ENCODE results near the gene CRAT. TPM values are rescaled to one million over a fixed set of nuclear protein-coding genes. Genes with fewer than 3 reads are reported as not detected.

The CRAT gene
- total and polyA plus RNA-seq, 2 experiments from 2014 or later, result 4.6 to 9.9 TPM

DNA sequence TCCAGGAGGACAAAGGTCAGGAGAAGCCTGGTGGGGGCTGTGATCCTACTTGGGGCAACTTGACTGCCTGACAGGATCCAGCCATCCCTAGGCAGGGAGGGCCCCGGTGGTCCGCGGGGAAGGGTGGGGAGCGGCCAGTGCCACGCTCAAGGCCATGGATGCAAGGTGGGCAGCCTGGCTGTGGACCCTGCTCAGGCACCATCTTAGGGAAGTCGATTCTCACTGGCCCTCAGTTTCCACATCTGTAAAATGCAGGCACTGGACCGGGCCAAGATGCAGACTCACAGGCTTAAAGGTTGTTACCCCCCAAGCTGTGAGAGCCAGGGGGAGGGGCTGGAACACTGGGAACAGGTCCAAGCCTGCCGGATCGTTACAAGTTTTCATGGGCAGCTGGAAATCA is 38.4 kb downstream of the CRAT start:
- Mint-ChIP-seq H3K27me3 (ENCODE audit: insufficient read depth, low read depth, poor library complexity) (peaks cover 9% of the 10 kb centered on the region), H3K9me3 (no peaks in the 10 kb centered on the region; the same call in 2 of the 3 replicates), H3K36me3 (ENCODE audit: low read depth) (peaks cover 14% of the 10 kb centered on the region), H3K27ac (peak overlapping the region; percentile 83), H3K4me3 (peak overlapping the region; percentile 48), H3K4me1 (peaks cover 31% of the 10 kb centered on the region)
- H3K36me3 ChIP-seq (ENCODE audit: insufficient read depth), result no peaks in the 10 kb centered on the region
- peak overlapping the region; percentile 85 for H3K27ac ChIP-seq (ENCODE audit: low read depth)
- no peak for TF ChIP-seq ZNF114 (CRISPR knock-in tag; IDR thresholded peaks at IDR 0.05)
- TF ChIP-seq POLR2AphosphoS5 (IDR thresholded peaks at IDR 0.05; ENCODE audit: low read depth), result 0 out of 2 replicates have a peak, but pooled peaks have one; percentile 6
- TF ChIP-seq EZH2phosphoT487 (IDR thresholded peaks at IDR 0.05; ENCODE audit: unreplicated experiment), result no peak
- TF ChIP-seq, protein P1, sequence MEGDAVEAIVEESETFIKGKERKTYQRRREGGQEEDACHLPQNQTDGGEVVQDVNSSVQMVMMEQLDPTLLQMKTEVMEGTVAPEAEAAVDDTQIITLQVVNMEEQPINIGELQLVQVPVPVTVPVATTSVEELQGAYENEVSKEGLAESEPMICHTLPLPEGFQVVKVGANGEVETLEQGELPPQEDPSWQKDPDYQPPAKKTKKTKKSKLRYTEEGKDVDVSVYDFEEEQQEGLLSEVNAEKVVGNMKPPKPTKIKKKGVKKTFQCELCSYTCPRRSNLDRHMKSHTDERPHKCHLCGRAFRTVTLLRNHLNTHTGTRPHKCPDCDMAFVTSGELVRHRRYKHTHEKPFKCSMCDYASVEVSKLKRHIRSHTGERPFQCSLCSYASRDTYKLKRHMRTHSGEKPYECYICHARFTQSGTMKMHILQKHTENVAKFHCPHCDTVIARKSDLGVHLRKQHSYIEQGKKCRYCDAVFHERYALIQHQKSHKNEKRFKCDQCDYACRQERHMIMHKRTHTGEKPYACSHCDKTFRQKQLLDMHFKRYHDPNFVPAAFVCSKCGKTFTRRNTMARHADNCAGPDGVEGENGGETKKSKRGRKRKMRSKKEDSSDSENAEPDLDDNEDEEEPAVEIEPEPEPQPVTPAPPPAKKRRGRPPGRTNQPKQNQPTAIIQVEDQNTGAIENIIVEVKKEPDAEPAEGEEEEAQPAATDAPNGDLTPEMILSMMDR (conservative IDR thresholded peaks at IDR 0.05; ENCODE audit: low read depth in 2 of 2), result no peak
- no peak for TF ChIP-seq REST (IDR thresholded peaks at IDR 0.05; ENCODE audit: unreplicated experiment)
- no peak for TF ChIP-seq EZH2 (IDR thresholded peaks at IDR 0.05; ENCODE audit: low read depth, unreplicated experiment)
- TF ChIP-seq JUNB (IDR thresholded peaks at IDR 0.05; ENCODE audit: unreplicated experiment), result no peak
- no peak overlapping the region for H2AFZ ChIP-seq
- peaks cover 26% of the 10 kb centered on the region for H3K4me1 ChIP-seq (ENCODE audit: insufficient read depth)
- ATAC-seq (peak; percentile 8), DNase-seq (ENCODE audit: low spot score) (no peak)
- H3K9me2 ChIP-seq (ENCODE audit: insufficient read depth), result no peaks in the 10 kb centered on the region
- H3K4me3 ChIP-seq, result peak overlapping the region; percentile 39; the same call in 1 of the 2 replicates
- 0 out of 2 replicates have a peak, but pooled peaks cover 6% of the 10 kb centered on the region for H3F3A ChIP-seq (replicated peaks; ENCODE audit: low read depth)
- H4K20me1 ChIP-seq (replicated peaks; ENCODE audit: insufficient read depth), result no peaks in the 10 kb centered on the region
- H3K27me3 ChIP-seq (ENCODE audit: insufficient read depth), result no peaks in the 10 kb centered on the region
- H3K4me2 ChIP-seq, result peak overlapping the region; percentile 77
- H3K79me2 ChIP-seq (replicated peaks; ENCODE audit: insufficient read depth), result 0 out of 2 replicates have a peak, but pooled peaks cover 3% of the 10 kb centered on the region

- H3K4me3 Mint-ChIP-seq, result peak overlapping the region; percentile 48
- peak overlapping the region; percentile 85 for H3K27ac ChIP-seq (ENCODE audit: low read depth)
Observed at GRCh38 chr9:129071526-129072126, 39.0 kb downstream of the CRAT start.

More at GRCh38 chr9:129071526-129072126, 39.0 kb downstream of the CRAT start:
- TF ChIP-seq, protein P2, sequence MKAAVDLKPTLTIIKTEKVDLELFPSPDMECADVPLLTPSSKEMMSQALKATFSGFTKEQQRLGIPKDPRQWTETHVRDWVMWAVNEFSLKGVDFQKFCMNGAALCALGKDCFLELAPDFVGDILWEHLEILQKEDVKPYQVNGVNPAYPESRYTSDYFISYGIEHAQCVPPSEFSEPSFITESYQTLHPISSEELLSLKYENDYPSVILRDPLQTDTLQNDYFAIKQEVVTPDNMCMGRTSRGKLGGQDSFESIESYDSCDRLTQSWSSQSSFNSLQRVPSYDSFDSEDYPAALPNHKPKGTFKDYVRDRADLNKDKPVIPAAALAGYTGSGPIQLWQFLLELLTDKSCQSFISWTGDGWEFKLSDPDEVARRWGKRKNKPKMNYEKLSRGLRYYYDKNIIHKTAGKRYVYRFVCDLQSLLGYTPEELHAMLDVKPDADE (IDR thresholded peaks at IDR 0.05), result peak; percentile 33; the same call in 1 of the 2 replicates
- TF ChIP-seq STAT1 (IDR thresholded peaks at IDR 0.05; ENCODE audit: unreplicated experiment) (no peak), CREB1 (CRISPR knock-in tag; IDR thresholded peaks at IDR 0.05; ENCODE audit: low read depth) (no peak), POLR2AphosphoS5 (IDR thresholded peaks at IDR 0.05; ENCODE audit: low read depth) (0 out of 2 replicates have a peak, but pooled peaks have one; percentile 8)
- Mint-ChIP-seq H3K9me3 (no peaks in the 10 kb centered on the region; the same call in 2 of the 3 replicates), H3K27me3 (ENCODE audit: insufficient read depth, low read depth, poor library complexity) (peaks cover 9% of the 10 kb centered on the region), H3K36me3 (ENCODE audit: low read depth) (peaks cover 17% of the 10 kb centered on the region), H3K27ac (peak overlapping the region; percentile 88), H3K4me1 (peaks cover 31% of the 10 kb centered on the region)
- Histone ChIP-seq H3K27me3 (ENCODE audit: insufficient read depth) (no peaks in the 10 kb centered on the region), H3K36me3 (ENCODE audit: insufficient read depth) (no peaks in the 10 kb centered on the region), H4K20me1 (replicated peaks; ENCODE audit: insufficient read depth) (no peaks in the 10 kb centered on the region), H3K4me2 (peak overlapping the region; percentile 77), H3K4me1 (ENCODE audit: insufficient read depth) (peaks cover 26% of the 10 kb centered on the region), H2AFZ (no peak overlapping the region), H3K4me3 (peak overlapping the region; percentile 41; the same call in 1 of the 2 replicates), H3F3A (replicated peaks; ENCODE audit: low read depth) (0 out of 2 replicates have a peak, but pooled peaks cover 6% of the 10 kb centered on the region), H3K79me2 (replicated peaks; ENCODE audit: insufficient read depth) (0 out of 2 replicates have a peak, but pooled peaks cover 3% of the 10 kb centered on the region), H3K9me2 (ENCODE audit: insufficient read depth) (no peaks in the 10 kb centered on the region)
- ATAC-seq (peak; percentile 86), DNase-seq (ENCODE audit: low spot score) (peak; percentile 97)

Measured in GM23338 (cell line).